A172 (cell line): ENCODE measurements around the gene MFAP2. TPM values are rescaled to one million over a fixed set of nuclear protein-coding genes. Genes with fewer than 3 reads are reported as not detected.
A peak's percentile ranks its signal among the peaks of the same experiment; 100 is the strongest.
"Not testable (repeated sequence)": the region's sequence is repeated elsewhere in the genome, so short reads cannot be mapped to it uniquely, and the experiment has no call there.

Source experiments
- DNase-seq: peaks from one replicate; pipeline ENCODE4 v3.0.0-alpha.2; 2015; ENCODE audit warnings: low spot score
- total RNA-seq: library from RNA; depleted of rRNA; stranded (reverse); fragments of >200 nt; shearing (Covaris generic); gene quantifications from 2 replicates; pipeline ENCODE4 v1.2.3, GENCODE V29; 2014

MFAP2 gene
- total RNA-seq, 1 experiment from 2014 or later: not detected

DNA sequence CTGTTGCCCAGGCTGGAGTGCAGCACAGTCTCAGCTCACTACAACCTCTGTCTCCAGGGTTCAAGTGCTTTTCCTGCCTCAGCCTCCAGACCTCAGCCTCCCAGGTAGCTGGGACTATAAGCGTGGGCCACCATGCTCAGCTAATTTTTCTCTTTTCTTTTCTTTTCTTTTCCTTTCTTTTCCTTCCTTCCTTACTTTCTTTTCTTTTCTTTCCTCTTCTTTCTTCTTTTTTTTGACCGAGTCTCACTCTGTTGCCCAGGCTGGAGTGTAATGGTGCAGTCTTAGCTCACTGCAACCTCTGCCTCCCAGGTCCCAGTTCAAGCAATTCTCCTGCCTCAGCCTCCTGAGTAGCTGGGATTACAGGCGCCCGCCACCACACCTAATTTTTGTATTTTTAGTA, 16.3 kb downstream of the MFAP2 start:
- DNase-seq: not testable (repeated sequence)

- no peak for DNase-seq
Measured at GRCh38 chr1:16961297-16962133, 18.9 kb downstream of the MFAP2 start.

DNA sequence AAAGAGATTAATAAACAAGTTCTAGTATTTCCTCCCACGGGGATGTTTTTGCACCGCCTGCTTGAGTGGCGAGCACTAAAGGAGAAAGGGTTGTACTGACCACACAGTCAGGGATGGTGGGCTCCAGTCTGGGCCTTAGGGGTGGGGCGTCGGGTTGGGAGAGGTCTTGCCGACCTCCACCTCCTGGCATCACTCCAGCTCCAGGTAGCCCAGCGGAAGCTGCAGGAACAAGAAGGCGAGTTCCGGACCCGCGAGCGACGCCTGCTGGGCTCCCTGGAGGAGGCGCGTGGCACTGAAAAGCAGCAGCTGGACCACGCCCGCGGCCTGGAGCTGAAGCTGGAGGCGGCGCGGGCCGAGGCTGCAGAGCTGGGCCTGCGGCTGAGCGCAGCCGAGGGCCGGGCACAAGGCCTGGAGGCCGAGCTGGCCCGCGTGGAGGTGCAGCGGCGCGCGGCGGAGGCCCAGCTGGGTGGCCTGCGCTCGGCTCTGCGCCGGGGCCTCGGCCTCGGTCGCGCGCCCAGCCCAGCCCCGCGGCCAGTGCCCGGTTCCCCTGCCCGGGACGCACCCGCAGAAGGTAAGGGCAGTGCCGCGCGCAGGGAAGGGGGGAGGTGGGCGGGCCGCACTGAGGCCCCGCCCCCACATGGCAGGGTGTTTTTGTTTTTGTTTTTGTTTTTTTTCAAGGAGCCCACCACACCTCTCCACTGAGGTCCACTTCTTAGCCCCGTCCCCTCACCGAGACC, 19.7 kb downstream of the MFAP2 start:
- no peak for DNase-seq

- no peak for DNase-seq
Measured at GRCh38 chr1:16958475-16958874, 21.9 kb downstream of the MFAP2 start.

DNA sequence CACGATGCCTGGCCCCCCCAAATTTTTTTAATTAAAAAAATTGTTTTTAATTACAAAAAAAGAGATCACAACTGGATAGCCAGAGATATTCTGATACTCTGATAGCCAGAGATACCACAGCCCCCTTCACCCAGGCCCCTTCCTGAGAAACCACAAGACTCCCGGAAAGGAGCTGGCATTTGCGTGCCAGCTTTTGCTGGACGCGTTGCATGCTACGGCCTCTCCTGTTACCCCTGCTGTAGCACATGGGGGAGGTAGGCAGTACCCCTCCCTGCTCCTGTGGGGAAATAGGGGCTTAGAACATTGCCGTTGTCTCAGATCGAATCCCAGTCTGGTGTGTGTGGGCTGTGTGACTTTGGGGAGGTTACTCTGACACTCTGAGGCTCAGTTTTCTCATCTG, 22.7 kb downstream of the MFAP2 start:
- no peak for DNase-seq

- no peak for DNase-seq
Measured at GRCh38 chr1:16956775-16957174, 23.6 kb downstream of the MFAP2 start.

- no peak for DNase-seq
Measured at GRCh38 chr1:16955186-16955585, 25.2 kb downstream of the MFAP2 start.

GRCh38 chr1:16954579-16954978, 25.8 kb downstream of the MFAP2 start:
- DNase-seq: no peak

- not testable (repeated sequence) for DNase-seq
Measured at GRCh38 chr1:16952376-16952775, 28.0 kb downstream of the MFAP2 start.

DNA sequence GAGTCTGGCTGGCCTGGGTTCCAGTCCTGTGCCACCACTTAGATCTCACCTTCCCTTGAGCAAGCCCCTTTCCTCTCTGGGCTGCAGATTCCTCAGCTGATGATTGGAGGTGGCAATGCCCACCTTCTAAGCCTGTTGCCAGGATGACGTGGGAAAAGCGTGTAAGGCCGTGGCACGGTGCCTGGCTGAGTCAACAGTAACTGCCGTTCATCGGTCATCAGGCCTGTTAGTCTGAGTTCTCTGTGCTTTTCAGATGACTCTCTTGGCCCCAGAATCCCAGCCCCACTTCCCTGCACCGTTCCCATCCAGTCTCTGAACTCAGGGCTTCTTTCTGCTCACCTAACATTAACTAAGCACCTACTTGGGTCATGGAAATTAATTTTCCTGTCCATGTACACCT, 31.4 kb downstream of the MFAP2 start:
- DNase-seq: peak; percentile 66

- DNase-seq: not testable (repeated sequence)
Measured at GRCh38 chr1:16948282-16948891, 32.0 kb downstream of the MFAP2 start.

GRCh38 chr1:16946646-16947045, 33.8 kb downstream of the MFAP2 start:
- DNase-seq: no peak

- not testable (repeated sequence) for DNase-seq
Measured at GRCh38 chr1:16946185-16946584, 34.2 kb downstream of the MFAP2 start.

GRCh38 chr1:16945512-16945911, 34.9 kb downstream of the MFAP2 start:
- DNase-seq: not testable (repeated sequence)

GRCh38 chr1:16944038-16944437, 36.4 kb downstream of the MFAP2 start:
- no peak for DNase-seq

DNA sequence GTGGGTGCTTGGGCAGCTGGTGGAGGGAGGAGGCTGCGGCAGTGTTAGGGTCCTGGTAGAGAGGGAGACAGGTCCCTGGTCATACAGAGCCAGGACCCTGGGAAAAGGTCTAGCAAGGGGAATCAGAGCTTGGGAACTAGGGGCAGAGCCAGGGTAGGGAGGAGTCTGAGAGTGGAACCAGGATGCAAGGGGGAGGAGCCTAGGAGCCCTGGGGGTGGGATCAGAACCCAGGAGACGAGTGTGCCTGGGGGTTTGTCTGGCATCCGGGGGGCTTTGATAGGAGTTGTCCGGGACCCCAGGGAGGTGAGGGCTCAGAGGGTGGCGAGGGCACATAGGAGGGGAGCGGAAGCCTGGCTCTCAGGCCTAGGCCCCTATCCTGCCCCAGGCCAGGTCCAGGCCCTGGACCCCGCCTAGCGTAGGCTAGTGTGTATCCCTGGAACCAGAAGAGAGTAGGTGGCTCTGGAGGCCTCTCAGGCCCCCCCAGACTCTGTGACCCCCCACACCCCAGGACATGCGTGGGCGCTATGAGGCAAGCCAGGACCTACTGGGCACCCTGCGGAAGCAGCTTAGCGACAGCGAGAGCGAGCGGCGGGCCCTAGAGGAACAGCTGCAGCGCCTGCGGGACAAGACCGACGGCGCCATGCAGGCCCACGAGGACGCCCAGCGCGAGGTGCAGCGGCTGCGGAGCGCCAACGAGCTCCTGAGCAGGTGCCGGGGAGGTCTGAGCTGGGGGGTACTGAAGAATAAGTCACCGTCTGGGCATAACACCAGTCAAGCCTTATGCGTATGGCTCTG, 40.8 kb downstream of the MFAP2 start:
- not testable (repeated sequence) for DNase-seq

DNA sequence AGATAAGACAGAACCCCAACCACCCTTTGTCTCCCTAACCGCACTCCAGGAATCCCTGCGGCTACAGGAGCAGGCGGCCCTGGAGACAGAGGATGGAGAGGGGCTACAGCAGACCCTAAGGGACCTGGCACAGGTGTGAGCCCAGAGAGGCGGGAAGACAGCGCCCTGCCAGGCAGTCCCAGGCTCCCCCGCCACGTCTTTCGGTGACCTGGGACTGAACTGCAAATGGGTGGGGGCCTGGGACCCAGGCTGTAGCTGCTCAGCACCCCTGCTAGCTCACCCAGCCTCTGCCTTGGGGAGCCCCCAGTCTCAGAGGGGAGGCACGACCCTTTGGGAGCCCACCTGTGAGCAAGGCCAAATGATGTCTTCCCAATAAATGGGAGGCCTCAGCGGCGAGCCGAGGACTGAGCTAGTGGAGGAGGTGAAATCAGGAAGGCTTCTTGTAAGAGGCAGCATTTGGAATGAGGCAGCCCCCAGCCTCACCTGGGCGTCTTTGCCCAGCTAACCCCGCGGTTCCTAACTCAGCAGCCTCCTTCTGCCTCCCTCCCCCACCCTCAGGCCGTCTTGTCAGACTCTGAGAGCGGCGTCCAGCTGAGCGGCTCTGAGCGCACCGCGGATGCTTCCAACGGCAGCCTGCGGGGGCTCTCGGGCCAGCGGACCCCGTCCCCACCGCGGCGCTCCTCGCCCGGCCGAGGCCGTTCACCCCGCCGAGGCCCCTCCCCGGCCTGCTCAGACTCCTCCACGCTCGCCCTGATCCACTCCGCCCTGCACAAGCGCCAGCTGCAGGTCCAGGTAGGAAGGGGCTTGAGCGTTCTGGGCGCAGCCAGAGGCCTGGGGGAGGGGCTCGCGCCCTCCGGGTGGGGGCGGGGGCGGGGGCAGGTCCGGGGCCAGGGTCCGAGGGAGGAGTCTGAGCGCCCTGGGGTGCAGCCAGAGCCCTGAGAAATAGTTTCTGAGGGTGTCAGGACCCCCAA, 41.8 kb downstream of the MFAP2 start:
- DNase-seq: no peak

- not testable (repeated sequence) for DNase-seq
Measured at GRCh38 chr1:16936580-16936979, 43.8 kb downstream of the MFAP2 start.

DNA sequence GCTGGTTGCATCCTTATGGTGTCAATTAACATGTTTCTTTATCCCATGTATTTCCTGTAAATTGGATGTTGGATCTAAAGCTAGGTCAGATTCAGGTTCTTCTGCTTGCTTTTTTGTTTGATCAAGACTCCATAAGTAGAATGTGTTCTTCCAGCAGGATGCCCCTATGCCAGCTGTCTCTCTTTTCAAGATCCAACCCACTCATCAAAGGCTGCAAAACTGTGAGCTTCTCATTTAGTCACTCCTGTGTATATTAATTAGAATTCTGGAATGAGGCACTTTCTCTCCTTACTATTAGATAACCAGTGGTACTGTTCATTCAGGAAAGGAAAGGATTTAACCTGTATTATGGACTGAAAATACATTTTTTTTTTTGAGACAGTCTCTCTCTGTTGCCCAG, 46.5 kb downstream of the MFAP2 start:
- not testable (repeated sequence) for DNase-seq

GRCh38 chr1:16931206-16931934, 49.0 kb downstream of the MFAP2 start:
- not testable (repeated sequence) for DNase-seq
